Measurements from ENCODE around the gene WDR91. TPM values are rescaled to one million over a fixed set of nuclear protein-coding genes. Genes with fewer than 3 reads are reported as not detected.

Gene WDR91
- total RNA-seq, 1 experiment from 2014 or later, result 10.1 TPM

DNA sequence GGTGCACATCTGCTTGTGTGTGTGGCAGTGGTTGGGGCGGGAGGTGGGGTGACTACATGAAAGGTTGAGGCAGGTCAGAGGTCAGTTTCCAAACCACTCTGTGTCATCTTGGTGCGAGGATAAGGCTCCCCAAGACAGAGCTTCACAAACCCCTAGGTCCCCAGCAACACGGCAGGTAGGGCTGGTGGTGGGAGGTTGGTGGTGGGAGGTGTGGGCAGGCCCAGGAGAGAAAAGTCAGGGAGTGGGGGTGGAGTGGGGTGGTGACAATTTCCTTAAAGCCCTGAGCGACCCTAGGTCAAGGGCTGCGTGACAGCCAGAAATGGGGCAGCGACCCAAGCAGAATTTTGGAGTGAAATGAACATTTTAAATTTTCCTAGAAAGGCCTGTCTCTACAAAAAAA lies 20.8 kb upstream of the WDR91 start:
- Histone ChIP-seq H3K4me3 (replicated peaks in 1 of 2; ENCODE audit: low read depth in 1 of 2, low read length in 2 of 2) (no peak overlapping the region), H2AFZ (ENCODE audit: low read depth, low read length, poor library complexity, severe bottlenecking) (no peak overlapping the region), H3K27me3 (ENCODE audit: insufficient read depth, low read length) (no peaks in the 10 kb centered on the region), H3K27ac (ENCODE audit: low read depth, low read length) (no peak overlapping the region), H3K4me1 (ENCODE audit: control insufficient read depth in 1 of 2, insufficient read depth in 2 of 2, low read length in 2 of 2) (peaks cover 0 to 9% of the 10 kb centered on the region in 2 experiments; a peak in 3 of 4 replicates), H3K9me2 (ENCODE audit: insufficient read depth) (no peaks in the 10 kb centered on the region), H3K36me3 (ENCODE audit: control insufficient read depth in 1 of 2, insufficient read depth in 2 of 2, low read length in 2 of 2) (no peaks in the 10 kb centered on the region), H3K9me3 (ENCODE audit: control insufficient read depth in 1 of 2, insufficient read depth in 1 of 2, low read depth in 1 of 2, low read length in 2 of 2) (no peaks in the 10 kb centered on the region), H3K79me2 (ENCODE audit: insufficient read depth, low read length) (no peaks in the 10 kb centered on the region), H4K20me1 (ENCODE audit: insufficient read depth) (no peaks in the 10 kb centered on the region), H3K4me2 (ENCODE audit: low read length) (no peak overlapping the region), H3K9ac (ENCODE audit: low read length) (no peak overlapping the region)
- BruUV-seq (replicated peaks), result no TSS peak
- intact Hi-C loops (cut with micrococcal nuclease), result no loop called here
- POLR2A ChIA-PET, result no interaction called here
- RAD21 ChIA-PET (ENCODE audit: low non-redundant PET in 1 of 2, low total read pairs in 2 of 2, uncharacterized antibody in 2 of 2, unreplicated experiment in 2 of 2), result no interaction called here
- CTCF ChIA-PET, result interaction anchor here (1.0 kb wide), 1 partner anchor 22 kb away, joined by 4 read pairs; no protein-coding TSS in a partner anchor
- DNase-seq (ENCODE audit: low read depth, low spot score) (no peak), ATAC-seq (no peak)
- TF ChIP-seq EZH2phosphoT487 (IDR thresholded peaks at IDR 0.05; ENCODE audit: borderline replicate concordance), result no peak
- no peak for TF ChIP-seq SP1 (IDR thresholded peaks at IDR 0.05; ENCODE audit: low read depth)
- TF ChIP-seq CEBPB (IDR thresholded peaks at IDR 0.05; ENCODE audit: low read depth), result no peak
- no peak for TF ChIP-seq CBX3 (IDR thresholded peaks at IDR 0.05; ENCODE audit: low read depth)
- TF ChIP-seq, protein P1, sequence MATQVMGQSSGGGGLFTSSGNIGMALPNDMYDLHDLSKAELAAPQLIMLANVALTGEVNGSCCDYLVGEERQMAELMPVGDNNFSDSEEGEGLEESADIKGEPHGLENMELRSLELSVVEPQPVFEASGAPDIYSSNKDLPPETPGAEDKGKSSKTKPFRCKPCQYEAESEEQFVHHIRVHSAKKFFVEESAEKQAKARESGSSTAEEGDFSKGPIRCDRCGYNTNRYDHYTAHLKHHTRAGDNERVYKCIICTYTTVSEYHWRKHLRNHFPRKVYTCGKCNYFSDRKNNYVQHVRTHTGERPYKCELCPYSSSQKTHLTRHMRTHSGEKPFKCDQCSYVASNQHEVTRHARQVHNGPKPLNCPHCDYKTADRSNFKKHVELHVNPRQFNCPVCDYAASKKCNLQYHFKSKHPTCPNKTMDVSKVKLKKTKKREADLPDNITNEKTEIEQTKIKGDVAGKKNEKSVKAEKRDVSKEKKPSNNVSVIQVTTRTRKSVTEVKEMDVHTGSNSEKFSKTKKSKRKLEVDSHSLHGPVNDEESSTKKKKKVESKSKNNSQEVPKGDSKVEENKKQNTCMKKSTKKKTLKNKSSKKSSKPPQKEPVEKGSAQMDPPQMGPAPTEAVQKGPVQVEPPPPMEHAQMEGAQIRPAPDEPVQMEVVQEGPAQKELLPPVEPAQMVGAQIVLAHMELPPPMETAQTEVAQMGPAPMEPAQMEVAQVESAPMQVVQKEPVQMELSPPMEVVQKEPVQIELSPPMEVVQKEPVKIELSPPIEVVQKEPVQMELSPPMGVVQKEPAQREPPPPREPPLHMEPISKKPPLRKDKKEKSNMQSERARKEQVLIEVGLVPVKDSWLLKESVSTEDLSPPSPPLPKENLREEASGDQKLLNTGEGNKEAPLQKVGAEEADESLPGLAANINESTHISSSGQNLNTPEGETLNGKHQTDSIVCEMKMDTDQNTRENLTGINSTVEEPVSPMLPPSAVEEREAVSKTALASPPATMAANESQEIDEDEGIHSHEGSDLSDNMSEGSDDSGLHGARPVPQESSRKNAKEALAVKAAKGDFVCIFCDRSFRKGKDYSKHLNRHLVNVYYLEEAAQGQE (IDR thresholded peaks at IDR 0.05; ENCODE audit: low read depth), result no peak
- no peak for TF ChIP-seq YY1 (IDR thresholded peaks at IDR 0.05; ENCODE audit: extremely low read depth, insufficient replicate concordance, low read depth, low read length)
- TF ChIP-seq SIN3A (IDR thresholded peaks at IDR 0.05; ENCODE audit: low read depth), result no peak
- TF ChIP-seq, protein P2, sequence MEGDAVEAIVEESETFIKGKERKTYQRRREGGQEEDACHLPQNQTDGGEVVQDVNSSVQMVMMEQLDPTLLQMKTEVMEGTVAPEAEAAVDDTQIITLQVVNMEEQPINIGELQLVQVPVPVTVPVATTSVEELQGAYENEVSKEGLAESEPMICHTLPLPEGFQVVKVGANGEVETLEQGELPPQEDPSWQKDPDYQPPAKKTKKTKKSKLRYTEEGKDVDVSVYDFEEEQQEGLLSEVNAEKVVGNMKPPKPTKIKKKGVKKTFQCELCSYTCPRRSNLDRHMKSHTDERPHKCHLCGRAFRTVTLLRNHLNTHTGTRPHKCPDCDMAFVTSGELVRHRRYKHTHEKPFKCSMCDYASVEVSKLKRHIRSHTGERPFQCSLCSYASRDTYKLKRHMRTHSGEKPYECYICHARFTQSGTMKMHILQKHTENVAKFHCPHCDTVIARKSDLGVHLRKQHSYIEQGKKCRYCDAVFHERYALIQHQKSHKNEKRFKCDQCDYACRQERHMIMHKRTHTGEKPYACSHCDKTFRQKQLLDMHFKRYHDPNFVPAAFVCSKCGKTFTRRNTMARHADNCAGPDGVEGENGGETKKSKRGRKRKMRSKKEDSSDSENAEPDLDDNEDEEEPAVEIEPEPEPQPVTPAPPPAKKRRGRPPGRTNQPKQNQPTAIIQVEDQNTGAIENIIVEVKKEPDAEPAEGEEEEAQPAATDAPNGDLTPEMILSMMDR (IDR thresholded peaks at IDR 0.05 in 2 of 3, conservative IDR thresholded peaks at IDR 0.05 in 1 of 3; ENCODE audit: borderline replicate concordance in 1 of 3, insufficient read depth in 1 of 3, low read depth in 2 of 3, low read length in 2 of 3), result no peak
- TF ChIP-seq ZNF274 (IDR thresholded peaks at IDR 0.05; ENCODE audit: low read depth, low read length), result no peak
- TF ChIP-seq POLR2AphosphoS5 (IDR thresholded peaks at IDR 0.05; ENCODE audit: low read depth, low read length), result no peak
- TF ChIP-seq FOSL1 (IDR thresholded peaks at IDR 0.05; ENCODE audit: low read depth), result no peak
- TF ChIP-seq EGR1 (IDR thresholded peaks at IDR 0.05; ENCODE audit: low read depth), result no peak
- TF ChIP-seq, protein P3, sequence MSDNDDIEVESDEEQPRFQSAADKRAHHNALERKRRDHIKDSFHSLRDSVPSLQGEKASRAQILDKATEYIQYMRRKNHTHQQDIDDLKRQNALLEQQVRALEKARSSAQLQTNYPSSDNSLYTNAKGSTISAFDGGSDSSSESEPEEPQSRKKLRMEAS (IDR thresholded peaks at IDR 0.05), result no peak
- TF ChIP-seq, protein P4, sequence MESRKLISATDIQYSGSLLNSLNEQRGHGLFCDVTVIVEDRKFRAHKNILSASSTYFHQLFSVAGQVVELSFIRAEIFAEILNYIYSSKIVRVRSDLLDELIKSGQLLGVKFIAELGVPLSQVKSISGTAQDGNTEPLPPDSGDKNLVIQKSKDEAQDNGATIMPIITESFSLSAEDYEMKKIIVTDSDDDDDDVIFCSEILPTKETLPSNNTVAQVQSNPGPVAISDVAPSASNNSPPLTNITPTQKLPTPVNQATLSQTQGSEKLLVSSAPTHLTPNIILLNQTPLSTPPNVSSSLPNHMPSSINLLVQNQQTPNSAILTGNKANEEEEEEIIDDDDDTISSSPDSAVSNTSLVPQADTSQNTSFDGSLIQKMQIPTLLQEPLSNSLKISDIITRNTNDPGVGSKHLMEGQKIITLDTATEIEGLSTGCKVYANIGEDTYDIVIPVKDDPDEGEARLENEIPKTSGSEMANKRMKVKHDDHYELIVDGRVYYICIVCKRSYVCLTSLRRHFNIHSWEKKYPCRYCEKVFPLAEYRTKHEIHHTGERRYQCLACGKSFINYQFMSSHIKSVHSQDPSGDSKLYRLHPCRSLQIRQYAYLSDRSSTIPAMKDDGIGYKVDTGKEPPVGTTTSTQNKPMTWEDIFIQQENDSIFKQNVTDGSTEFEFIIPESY (IDR thresholded peaks at IDR 0.05; ENCODE audit: extremely low read depth, insufficient replicate concordance, low read length), result no peak
- no peak for TF ChIP-seq ZFX (IDR thresholded peaks at IDR 0.05)
